H1 (cell line): Measurements from ENCODE around the gene GPM6B. TPM values are rescaled to one million over a fixed set of nuclear protein-coding genes. Genes with fewer than 3 reads are reported as not detected.

Experiments
- FOSL1 ChIP-seq: IDR thresholded peaks from 2 replicates; pipeline ENCODE4 v1.6.1; 2011; ENCODE audit warnings: mild to moderate bottlenecking, low read depth, low read length, moderate library complexity; ENCODE audit not compliant: insufficient read depth
- KDM4A ChIP-seq: IDR thresholded peaks from one replicate; pipeline ENCODE4 v1.7.1; 2012; ENCODE audit warnings: low read depth, mild to moderate bottlenecking, moderate library complexity, low read length, inconsistent platforms; ENCODE audit not compliant: severe bottlenecking
- SIX5 ChIP-seq: IDR thresholded peaks from 2 replicates; pipeline ENCODE4 v1.6.1; 2011; ENCODE audit warnings: mild to moderate bottlenecking, low read depth, low read length
- polyA plus RNA-seq, 7 experiments: library from polyadenylated mRNA; depleted of rRNA in 3 of 7; stranded (reverse) in 5 of 7; unstranded in 2 of 7; fragments of >200 nt in 5 of 7; fragments of 200-250 nt in 2 of 7; gene quantifications; 1 replicate in 5 of 7; 2 replicates in 1 of 7; 4 replicates in 1 of 7; pipeline versions ENCODE4 v1.2.1 to v1.2.3, GENCODE V29; 2011 to 2013; ENCODE audit warnings: missing spikeins in 2 of 7, mixed read lengths in 2 of 7
- total RNA-seq: library from RNA; stranded (reverse); fragmentation: NEBNext Ultra II Directional; extraction: Animal tissue kit (Norgen Biotek cat#: 25700); gene quantifications from 2 replicates; pipeline ENCODE4 v1.2.1, GENCODE V29; 2021
- TF ChIP-seq, protein P1 (sequence below): IDR thresholded peaks from 2 replicates; pipeline ENCODE4 v1.6.1; 2012; ENCODE audit warnings: inconsistent platforms

The GPM6B gene
- total and polyA plus RNA-seq, 2 of the 8 experiments (the other 6 are each of a cell fraction or from before 2014, with no cell fraction given) = 132 to 175 TPM

DNA sequence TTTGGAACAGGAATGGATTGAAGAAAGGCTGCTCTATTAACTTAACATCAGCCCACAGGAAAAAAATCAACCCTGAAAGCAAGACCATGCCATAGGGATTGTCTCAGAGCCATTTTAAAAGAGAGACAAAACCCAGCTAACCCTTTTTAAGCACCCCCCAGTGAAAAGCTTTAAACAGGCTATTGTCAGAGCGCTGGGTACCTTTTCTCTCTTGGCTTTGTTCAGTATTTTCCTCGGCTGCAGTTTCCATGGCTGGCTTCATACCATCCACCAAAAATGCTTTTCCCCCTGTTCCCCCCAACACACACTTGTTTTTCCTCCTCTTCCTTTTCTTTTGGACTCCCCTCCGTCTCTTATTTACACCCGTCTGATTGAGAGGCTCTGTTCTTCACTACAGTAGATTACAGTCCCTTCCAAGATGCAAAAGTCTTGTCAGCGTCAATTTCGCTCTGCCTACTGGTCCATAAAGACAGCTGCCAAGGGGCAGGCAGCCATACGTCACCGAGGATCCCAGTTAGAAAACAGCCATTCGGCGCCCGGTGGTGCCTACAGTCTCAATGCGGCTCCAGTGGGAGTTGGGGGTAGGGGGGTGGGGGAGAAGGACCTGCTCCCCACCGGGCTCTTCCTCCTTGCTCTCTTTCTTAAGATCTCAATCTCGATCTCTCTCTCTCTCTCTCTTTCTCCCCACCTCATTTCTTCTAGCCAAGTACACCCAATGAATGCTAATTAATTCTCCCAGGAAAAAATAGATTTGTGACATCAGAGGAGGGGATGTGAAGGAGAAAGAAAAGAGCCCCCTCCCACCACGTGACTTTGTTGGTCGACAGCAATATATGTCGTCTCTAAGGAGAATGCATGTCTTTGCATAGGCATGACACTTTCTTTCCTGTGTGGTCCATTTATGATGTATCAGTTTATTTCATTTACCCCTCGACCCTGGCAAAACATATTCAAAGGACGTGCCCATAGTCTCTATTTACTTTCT lies at the start of gene GPM6B (continued):
- TF ChIP-seq, protein P1, sequence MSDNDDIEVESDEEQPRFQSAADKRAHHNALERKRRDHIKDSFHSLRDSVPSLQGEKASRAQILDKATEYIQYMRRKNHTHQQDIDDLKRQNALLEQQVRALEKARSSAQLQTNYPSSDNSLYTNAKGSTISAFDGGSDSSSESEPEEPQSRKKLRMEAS = no peak
- TF ChIP-seq SIX5 (no peak), KDM4A (no peak), FOSL1 (no peak)
- TF ChIP-seq, all 59 proteins: peak for 0
